K562 (cell line): ENCODE measurements around the gene CASP2. TPM values are rescaled to one million over a fixed set of nuclear protein-coding genes. Genes with fewer than 3 reads are reported as not detected.

Source experiments
- BRD9 ChIP-seq: fragments of 450-650 bp; IDR thresholded peaks from 2 replicates; pipeline ENCODE4 v1.6.1; 2018; ENCODE audit warnings: low read depth; ENCODE audit not compliant: partially characterized antibody
- GTF3C2 ChIP-seq: IDR thresholded peaks from 3 replicates; pipeline ENCODE4 v1.6.1; 2011; ENCODE audit warnings: borderline replicate concordance, mild to moderate bottlenecking, moderate library complexity; ENCODE audit not compliant: insufficient read length; ENCODE audit errors: extremely low read depth
- HMG20B ChIP-seq: fragments of 250-450 bp; sonication (Bioruptor Pico); IDR thresholded peaks from 2 replicates; pipeline ENCODE4 v1.5.0; 2021; ENCODE audit warnings: mild to moderate bottlenecking
- IFI16 ChIP-seq: fragments of 250-450 bp; sonication (Bioruptor Pico); IDR thresholded peaks from 2 replicates; pipeline ENCODE4 v2.1.2; 2022; ENCODE audit warnings: mild to moderate bottlenecking, inconsistent platforms
- KLF10 ChIP-seq: fragments of 250-450 bp; sonication (Bioruptor Pico); IDR thresholded peaks from 2 replicates; pipeline ENCODE4 v1.6.1; 2021; ENCODE audit warnings: matching md5 sums
- MAZ ChIP-seq, 2 experiments: fragments of 450-650 bp in 1 of 2; sonication (generic) in 1 of 2; formaldehyde crosslinking; IDR thresholded peaks in 1 of 2; conservative IDR thresholded peaks in 1 of 2; 2 replicates each; pipeline versions ENCODE4 v1.4.0 to v1.5.0; 2020; ENCODE audit warnings: mild to moderate bottlenecking in 1 of 2, missing genetic modification reagents in 1 of 2
- MCM2 ChIP-seq: fragments of 450-650 bp; IDR thresholded peaks from 2 replicates; pipeline ENCODE4 v1.6.1; 2017; ENCODE audit warnings: low read depth, mild to moderate bottlenecking
- MLLT1 ChIP-seq, 2 experiments: fragments of 450-650 bp; IDR thresholded peaks; 2 replicates each; pipeline ENCODE4 v1.6.1; 2016
- NUFIP1 ChIP-seq: fragments of 450-650 bp; IDR thresholded peaks from 2 replicates; pipeline ENCODE4 v1.6.1; 2018; ENCODE audit not compliant: partially characterized antibody
- SP2 ChIP-seq: IDR thresholded peaks from 2 replicates; pipeline ENCODE4 v1.6.1; 2011; ENCODE audit warnings: mild to moderate bottlenecking, low read depth, low read length, moderate library complexity; ENCODE audit not compliant: poor library complexity, severe bottlenecking; ENCODE audit errors: extremely low read depth
- TSC22D4 ChIP-seq: fragments of 450-650 bp; IDR thresholded peaks from 2 replicates; pipeline ENCODE4 v1.6.1; 2016; ENCODE audit warnings: missing genetic modification characterization, missing biosample characterization, control low read depth
- U2AF1 ChIP-seq: fragments of 200-400 bp; formaldehyde crosslinking; optimal IDR thresholded peaks from 2 replicates; pipeline ENCODE3; 2017; ENCODE audit warnings: mild to moderate bottlenecking, low read depth, low read length, moderate library complexity
- ZNF146 ChIP-seq: IDR thresholded peaks from one replicate; pipeline ENCODE4 v1.6.1; 2018; ENCODE audit warnings: missing compliant biosample characterization; ENCODE audit not compliant: unreplicated experiment
- ZNF445 ChIP-seq: fragments of 250-450 bp; sonication (Bioruptor Pico); IDR thresholded peaks from 2 replicates; pipeline ENCODE4 v1.4.0; 2020; ENCODE audit warnings: low read depth, mild to moderate bottlenecking, moderate library complexity
- ZNF695 ChIP-seq: fragments of 450-650 bp; formaldehyde crosslinking; IDR thresholded peaks from 2 replicates; pipeline ENCODE4 v1.4.0; 2020; ENCODE audit warnings: mild to moderate bottlenecking, moderate library complexity
- polyA plus RNA-seq, 8 experiments: library from polyadenylated mRNA; depleted of rRNA in 4 of 8; stranded (reverse) in 5 of 8; unstranded in 3 of 8; fragments of >200 nt; fragmentation: Nextera tagmentation in 2 of 8; fragmentation: Illumina TruSeq in 1 of 8; extraction: Ambion mirVana in 2 of 8; extraction: Trizol in 1 of 8; gene quantifications; 2 replicates each; pipeline versions ENCODE4 v1.2.1 to v1.2.3, GENCODE V29; 2011 to 2014; ENCODE audit warnings: inconsistent platforms in 1 of 8, missing spikeins in 1 of 8
- total RNA-seq, 7 experiments: library from RNA; depleted of rRNA in 6 of 7; stranded (reverse); fragments of >200 nt in 6 of 7; fragmentation: Illumina TruSeq in 2 of 7; extraction: Trizol in 2 of 7; gene quantifications; 2 replicates each; pipeline versions ENCODE4 v1.2.1 to v1.2.3, GENCODE V29; 2011 to 2021; ENCODE audit warnings: low replicate concordance in 1 of 7
- TF ChIP-seq, protein P1 (sequence below): sonication (generic); formaldehyde crosslinking; IDR thresholded peaks from 2 replicates; pipeline ENCODE4 v1.8.1; 2023; ENCODE audit warnings: mild to moderate bottlenecking, missing genetic modification reagents
- TF ChIP-seq, protein P2 (sequence below): fragments of 200-800 bp; sonication (Bioruptor generic); IDR thresholded peaks from 2 replicates; pipeline ENCODE4 v1.6.1; 2017; ENCODE audit warnings: missing genetic modification characterization, missing compliant biosample characterization
- TF ChIP-seq, protein P3 (sequence below): sonication (generic); IDR thresholded peaks from 2 replicates; pipeline ENCODE4 v1.6.1; 2016

The CASP2 gene
- total and polyA plus RNA-seq, 9 of the 15 experiments (the other 6 are each of a cell fraction or from before 2014, with no cell fraction given) = 18.8 to 64.9 (median 24.1) TPM

DNA sequence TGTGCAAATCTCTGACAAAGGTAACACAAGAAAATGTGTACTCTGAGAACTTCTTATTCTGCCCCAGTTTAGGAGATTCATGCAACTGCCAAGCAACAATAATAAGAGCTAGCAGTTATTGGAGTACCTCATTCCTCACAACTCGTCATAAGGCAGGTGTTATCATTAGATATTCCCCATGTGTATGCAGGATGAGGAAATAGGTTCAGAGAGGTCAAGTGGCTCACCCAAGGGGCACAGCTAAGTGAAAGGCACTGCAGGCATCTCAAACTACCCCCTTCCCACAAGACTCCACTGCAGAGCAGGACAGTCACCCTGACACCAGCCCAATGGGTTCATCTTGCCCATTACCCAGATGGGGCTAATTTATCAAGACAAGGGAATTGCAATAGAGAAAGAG lies 26.2 kb upstream of the CASP2 start (continued):
- TF ChIP-seq GTF3C2 (no peak), MAZ (CRISPR knock-in tag; conservative IDR thresholded peaks at IDR 0.05 in 1 of 2, IDR thresholded peaks at IDR 0.05 in 1 of 2) (no peak), HMG20B (CRISPR knock-in tag) (no peak), MCM2 (no peak), IFI16 (CRISPR knock-in tag) (no peak), ZNF146 (CRISPR knock-in tag) (no peak), TSC22D4 (tag) (no peak), BRD9 (no peak), SP2 (no peak), KLF10 (CRISPR knock-in tag) (no peak), ZNF695 (no peak), U2AF1 (no peak), NUFIP1 (no peak), ZNF445 (CRISPR knock-in tag) (no peak), MLLT1 (IDR thresholded peaks at IDR 0.05) (no peak)
- TF ChIP-seq, protein P1, sequence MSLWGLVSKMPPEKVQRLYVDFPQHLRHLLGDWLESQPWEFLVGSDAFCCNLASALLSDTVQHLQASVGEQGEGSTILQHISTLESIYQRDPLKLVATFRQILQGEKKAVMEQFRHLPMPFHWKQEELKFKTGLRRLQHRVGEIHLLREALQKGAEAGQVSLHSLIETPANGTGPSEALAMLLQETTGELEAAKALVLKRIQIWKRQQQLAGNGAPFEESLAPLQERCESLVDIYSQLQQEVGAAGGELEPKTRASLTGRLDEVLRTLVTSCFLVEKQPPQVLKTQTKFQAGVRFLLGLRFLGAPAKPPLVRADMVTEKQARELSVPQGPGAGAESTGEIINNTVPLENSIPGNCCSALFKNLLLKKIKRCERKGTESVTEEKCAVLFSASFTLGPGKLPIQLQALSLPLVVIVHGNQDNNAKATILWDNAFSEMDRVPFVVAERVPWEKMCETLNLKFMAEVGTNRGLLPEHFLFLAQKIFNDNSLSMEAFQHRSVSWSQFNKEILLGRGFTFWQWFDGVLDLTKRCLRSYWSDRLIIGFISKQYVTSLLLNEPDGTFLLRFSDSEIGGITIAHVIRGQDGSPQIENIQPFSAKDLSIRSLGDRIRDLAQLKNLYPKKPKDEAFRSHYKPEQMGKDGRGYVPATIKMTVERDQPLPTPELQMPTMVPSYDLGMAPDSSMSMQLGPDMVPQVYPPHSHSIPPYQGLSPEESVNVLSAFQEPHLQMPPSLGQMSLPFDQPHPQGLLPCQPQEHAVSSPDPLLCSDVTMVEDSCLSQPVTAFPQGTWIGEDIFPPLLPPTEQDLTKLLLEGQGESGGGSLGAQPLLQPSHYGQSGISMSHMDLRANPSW (CRISPR knock-in tag) = no peak
- TF ChIP-seq, protein P2, sequence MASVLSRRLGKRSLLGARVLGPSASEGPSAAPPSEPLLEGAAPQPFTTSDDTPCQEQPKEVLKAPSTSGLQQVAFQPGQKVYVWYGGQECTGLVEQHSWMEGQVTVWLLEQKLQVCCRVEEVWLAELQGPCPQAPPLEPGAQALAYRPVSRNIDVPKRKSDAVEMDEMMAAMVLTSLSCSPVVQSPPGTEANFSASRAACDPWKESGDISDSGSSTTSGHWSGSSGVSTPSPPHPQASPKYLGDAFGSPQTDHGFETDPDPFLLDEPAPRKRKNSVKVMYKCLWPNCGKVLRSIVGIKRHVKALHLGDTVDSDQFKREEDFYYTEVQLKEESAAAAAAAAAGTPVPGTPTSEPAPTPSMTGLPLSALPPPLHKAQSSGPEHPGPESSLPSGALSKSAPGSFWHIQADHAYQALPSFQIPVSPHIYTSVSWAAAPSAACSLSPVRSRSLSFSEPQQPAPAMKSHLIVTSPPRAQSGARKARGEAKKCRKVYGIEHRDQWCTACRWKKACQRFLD = no peak
- TF ChIP-seq, protein P3, sequence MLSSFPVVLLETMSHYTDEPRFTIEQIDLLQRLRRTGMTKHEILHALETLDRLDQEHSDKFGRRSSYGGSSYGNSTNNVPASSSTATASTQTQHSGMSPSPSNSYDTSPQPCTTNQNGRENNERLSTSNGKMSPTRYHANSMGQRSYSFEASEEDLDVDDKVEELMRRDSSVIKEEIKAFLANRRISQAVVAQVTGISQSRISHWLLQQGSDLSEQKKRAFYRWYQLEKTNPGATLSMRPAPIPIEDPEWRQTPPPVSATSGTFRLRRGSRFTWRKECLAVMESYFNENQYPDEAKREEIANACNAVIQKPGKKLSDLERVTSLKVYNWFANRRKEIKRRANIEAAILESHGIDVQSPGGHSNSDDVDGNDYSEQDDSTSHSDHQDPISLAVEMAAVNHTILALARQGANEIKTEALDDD = no peak
